Measurements from ENCODE around the gene MINDY4. TPM values are rescaled to one million over a fixed set of nuclear protein-coding genes. Genes with fewer than 3 reads are reported as not detected.

MINDY4 gene
- total and polyA plus RNA-seq, 2 donors (not counting 1 experiment from before 2014, with no cell fraction given): 0.12 to 1.1 TPM

DNA sequence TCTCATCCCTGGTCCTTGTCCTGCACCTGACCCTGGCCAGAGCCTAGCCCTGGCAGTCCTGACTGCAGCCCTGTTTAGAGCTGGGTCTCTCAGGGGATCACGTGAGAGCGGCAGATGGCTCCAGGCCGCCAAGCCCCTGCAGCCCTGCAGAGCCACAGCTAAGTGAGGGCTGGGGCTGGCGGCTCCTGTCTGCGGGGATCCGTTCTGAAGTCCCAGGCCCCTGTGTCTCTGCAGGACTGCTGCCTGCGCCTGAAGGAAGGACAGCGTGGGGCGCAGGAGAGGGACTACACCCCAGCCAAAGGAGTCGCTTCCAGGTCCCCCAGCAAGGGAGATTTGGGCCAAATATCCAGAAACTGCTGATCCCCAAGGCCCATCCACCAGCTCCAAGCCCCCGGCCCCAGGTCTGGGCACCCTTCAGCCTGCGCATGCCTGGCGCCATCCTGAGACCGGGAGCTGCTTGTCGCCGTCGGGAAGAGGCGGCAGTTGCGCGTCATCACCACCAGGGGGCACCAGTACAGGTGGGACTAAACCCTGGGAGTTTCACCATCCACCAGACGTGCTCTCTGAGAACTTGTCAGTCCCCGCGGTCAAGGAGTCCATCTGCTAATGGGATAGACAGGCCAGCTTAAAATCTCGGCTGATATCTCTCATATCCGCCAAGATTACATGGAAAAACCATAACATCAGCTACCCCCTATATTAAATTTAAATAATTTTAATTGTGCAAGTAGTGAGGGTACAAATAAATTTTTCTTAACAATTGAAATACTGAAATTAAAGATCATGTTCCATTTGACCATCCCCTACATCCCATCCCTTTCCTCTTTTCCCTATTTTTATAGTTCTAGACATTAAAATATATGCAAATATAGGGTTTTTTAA is 167.5 kb downstream of the MINDY4 start:
- ATAC-seq (ENCODE audit: low read depth) (peak; percentile 39), DNase-seq (peak; percentile 57)
- H3K4me2 ChIP-seq (replicated peaks; ENCODE audit: low read depth, low read length, poor library complexity, severe bottlenecking): no peak overlapping the region
- H3K36me3 ChIP-seq (replicated peaks in 1 of 2; ENCODE audit: control extremely low read depth in 1 of 2, control insufficient read depth in 1 of 2, extremely low read depth in 1 of 2, insufficient read depth in 2 of 2, low read length in 1 of 2): no peaks in the 10 kb centered on the region
- Mint-ChIP-seq H3K4me3 (no peak overlapping the region), H3K4me1 (no peaks in the 10 kb centered on the region), H3K27me3 (peaks cover 29% of the 10 kb centered on the region), H3K9me3 (ENCODE audit: insufficient read depth) (no peaks in the 10 kb centered on the region), H3K27ac (no peak overlapping the region)
- H3K9me3 ChIP-seq (ENCODE audit: control extremely low read depth in 1 of 3, control insufficient read depth in 2 of 3, insufficient read depth in 1 of 3, low read length in 2 of 3): peaks cover 0 to 4% (median 3%) of the 10 kb centered on the region in 3 donors
- WGBS (ENCODE audit: insufficient coverage): 25% methylated on average over 21 of the region's 25 CpGs
- H3K9ac ChIP-seq (ENCODE audit: low read length): no peak overlapping the region
- peaks cover 0 to 16% (median 2%) of the 10 kb centered on the region in 4 experiments for H3K27me3 ChIP-seq (replicated peaks in 1 of 4; ENCODE audit: control extremely low read depth in 1 of 4, control insufficient read depth in 3 of 4, insufficient read depth in 4 of 4, low read length in 3 of 4)
- ChIA-PET CTCF (interaction anchor here (0.5 to 2.1 kb wide), 11 partner anchors 9 to 309 kb away, joined by 3 to 12 read pairs (median 4); no protein-coding TSS in a partner anchor), POLR2A (no interaction called here)
- intact Hi-C loops (cut with micrococcal nuclease): no loop called here
- H3K4me3 ChIP-seq (ENCODE audit: control extremely low read depth in 1 of 5, extremely low read depth in 1 of 5, insufficient read depth in 1 of 5, low read depth in 2 of 5, low read length in 4 of 5): no peak overlapping the region
- H3K79me2 ChIP-seq (ENCODE audit: control insufficient read depth, insufficient read depth, low read length): no peaks in the 10 kb centered on the region
- no peak overlapping the region for H2AFZ ChIP-seq (ENCODE audit: insufficient read depth, low read depth, low read length, poor library complexity, severe bottlenecking)
- H3K27ac ChIP-seq (ENCODE audit: low read length in 2 of 2): no peak overlapping the region
- no peaks in the 10 kb centered on the region for H4K20me1 ChIP-seq (ENCODE audit: control insufficient read depth, insufficient read depth, low read length, poor library complexity, severe bottlenecking)
- peaks cover 0 to 3% of the 10 kb centered on the region in 2 donors for H3K4me1 ChIP-seq (ENCODE audit: control insufficient read depth in 2 of 2, insufficient read depth in 2 of 2, low read length in 2 of 2)
- no peak for TF ChIP-seq EZH2 (IDR thresholded peaks at IDR 0.05; ENCODE audit: borderline replicate concordance, insufficient read depth, low read depth, low read length, poor library complexity, severe bottlenecking)
- TF ChIP-seq, protein P1, sequence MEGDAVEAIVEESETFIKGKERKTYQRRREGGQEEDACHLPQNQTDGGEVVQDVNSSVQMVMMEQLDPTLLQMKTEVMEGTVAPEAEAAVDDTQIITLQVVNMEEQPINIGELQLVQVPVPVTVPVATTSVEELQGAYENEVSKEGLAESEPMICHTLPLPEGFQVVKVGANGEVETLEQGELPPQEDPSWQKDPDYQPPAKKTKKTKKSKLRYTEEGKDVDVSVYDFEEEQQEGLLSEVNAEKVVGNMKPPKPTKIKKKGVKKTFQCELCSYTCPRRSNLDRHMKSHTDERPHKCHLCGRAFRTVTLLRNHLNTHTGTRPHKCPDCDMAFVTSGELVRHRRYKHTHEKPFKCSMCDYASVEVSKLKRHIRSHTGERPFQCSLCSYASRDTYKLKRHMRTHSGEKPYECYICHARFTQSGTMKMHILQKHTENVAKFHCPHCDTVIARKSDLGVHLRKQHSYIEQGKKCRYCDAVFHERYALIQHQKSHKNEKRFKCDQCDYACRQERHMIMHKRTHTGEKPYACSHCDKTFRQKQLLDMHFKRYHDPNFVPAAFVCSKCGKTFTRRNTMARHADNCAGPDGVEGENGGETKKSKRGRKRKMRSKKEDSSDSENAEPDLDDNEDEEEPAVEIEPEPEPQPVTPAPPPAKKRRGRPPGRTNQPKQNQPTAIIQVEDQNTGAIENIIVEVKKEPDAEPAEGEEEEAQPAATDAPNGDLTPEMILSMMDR (IDR thresholded peaks at IDR 0.05): peak; percentile 78
